HCEC 1CT (cell line): Measurements from ENCODE around the gene TMEM72.
A peak's percentile ranks its signal among the peaks of the same experiment; 100 is the strongest.
"Not testable (repeated sequence)": the region's sequence is repeated elsewhere in the genome, so short reads cannot be mapped to it uniquely, and the experiment has no call there.

Source experiments
- DNase-seq: peaks from one replicate; pipeline ENCODE4 v3.0.0-alpha.2; 2017

Gene TMEM72

GRCh38 chr10:44911081-44911540 is at the start of gene TMEM72:
Gene TMEM72 (plus strand): TSS chr10:44911337. CDS start chr10:44911513, 176 bp downstream.
- DNase-seq: no peak

DNA sequence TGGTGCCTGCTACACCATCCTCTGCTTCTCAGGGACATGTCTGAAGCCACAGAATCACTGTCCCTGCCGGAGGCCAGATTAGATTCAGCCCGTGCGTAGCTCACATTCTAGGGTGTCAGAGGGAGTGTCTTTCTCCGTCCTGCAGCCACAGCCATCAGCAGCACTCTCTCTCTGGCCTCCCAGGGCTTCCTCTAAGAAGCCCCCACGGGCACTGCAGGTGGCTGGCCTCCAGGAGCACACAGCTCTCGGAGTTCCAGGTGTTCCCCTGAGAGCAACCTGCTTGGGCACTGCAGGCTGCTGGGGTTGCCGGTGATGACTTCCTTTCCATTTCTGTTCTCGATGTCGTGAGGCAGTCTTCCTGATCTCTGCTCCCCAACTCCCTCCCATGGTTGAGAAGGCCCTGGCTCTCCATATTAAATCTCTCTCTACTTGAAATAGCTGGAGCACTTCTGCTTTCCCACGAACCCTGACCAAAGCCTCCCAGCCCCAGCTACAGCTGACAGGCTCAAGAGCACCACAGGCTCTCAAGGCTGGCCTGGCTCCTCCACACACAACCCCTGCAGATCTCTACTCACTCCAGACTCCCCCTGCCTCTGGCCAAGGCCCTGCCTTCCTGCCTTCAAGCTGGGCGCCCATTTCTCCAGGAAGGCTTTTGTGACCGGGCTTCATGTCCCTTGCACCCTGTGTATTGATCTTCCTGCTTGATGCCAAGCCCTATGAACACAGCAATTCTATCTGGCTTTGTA is 49.0 kb upstream of the TMEM72 start:
- DNase-seq: no peak

- no peak for DNase-seq
Measured at GRCh38 chr10:44862924-44863323, 48.2 kb upstream of the TMEM72 start.

DNA sequence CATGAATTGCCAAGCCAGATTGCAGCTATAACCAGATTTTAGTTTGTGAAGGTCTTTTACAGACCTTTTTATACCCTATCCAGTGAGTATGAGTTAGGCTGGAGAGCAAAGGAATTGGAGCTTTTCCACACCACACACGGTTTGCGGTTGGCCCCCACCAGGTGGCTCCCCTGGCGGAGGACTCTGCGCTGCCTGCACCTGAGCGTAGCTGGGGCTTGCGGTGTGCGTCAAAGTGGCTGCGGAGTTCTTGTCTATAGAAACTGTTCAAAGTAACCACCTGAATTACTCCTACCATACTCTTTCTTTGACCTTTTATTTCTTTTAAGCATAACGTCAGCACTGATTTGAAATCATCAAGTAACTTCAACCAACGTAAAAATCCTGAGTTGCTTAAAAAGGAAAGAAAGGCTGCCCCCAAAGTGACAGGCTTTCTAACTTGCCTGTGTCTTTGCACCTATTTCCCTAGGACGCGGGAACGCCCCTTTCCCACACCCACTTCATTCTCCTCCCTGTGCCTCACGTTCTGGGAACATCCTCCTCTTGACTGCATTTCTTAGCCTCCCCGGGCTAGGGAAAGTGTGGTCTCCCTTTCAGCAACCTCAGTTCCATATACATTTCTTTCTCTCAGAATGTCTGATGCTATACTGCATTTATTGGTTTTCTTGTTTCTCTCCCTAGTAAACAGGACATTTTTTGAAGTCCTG is 47.6 kb upstream of the TMEM72 start:
- DNase-seq: no peak

- no peak for DNase-seq
Measured at GRCh38 chr10:44864051-44864450, 47.1 kb upstream of the TMEM72 start.

DNA sequence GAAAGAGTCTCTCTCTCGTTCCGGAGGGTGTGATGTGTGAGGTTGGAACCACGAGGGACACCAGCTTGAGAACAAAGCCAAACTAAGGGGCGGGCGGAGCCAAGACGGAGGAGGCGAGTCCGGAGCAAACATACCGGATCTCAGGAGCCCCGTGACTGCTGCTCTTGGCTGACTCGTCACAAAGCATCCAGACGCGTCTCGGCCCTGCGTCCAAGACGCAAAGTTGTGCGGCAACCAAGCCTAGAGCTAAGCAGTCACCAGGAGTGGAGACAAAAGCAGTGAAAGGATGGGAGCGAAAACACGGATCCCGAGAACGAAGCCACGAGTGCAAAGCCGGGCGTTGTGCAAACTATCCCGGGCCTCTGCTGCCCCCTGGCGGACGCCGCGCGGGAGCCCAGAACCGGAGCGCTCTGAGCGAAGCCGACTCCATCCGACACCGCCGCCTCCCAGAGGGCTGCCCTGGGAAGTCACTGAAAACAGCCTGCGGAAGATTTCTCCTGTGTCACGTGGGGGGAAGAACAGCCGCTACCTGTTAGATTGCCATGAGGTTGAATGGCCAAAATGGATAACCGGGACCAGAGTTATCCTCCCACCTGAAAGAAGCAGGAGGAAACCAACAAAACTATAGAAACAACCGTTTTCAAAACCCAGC is 46.4 kb upstream of the TMEM72 start:
- DNase-seq: peak; percentile 73

- no peak for DNase-seq
Measured at GRCh38 chr10:44865289-44865671, 45.9 kb upstream of the TMEM72 start.

DNA sequence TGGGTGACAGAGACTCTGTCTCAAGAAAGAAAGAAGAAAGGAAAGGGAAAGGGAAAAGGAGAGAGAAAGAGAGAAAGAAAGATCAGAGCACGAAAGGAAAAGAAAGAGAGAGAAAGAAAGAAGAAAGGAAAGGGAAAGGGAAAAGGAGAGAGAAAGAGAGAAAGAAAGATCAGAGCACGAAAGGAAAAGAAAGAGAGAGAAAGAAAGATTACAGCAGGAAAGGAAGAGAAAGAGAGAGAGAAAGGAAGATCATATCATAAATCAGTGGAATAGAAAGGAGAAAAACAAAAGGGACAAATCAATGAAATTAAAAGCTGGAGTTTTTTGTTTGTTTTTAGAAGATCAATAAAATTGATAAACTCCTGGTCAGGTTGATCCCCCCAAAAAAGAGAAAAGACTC is 44.8 kb upstream of the TMEM72 start:
- DNase-seq: not testable (repeated sequence)

GRCh38 chr10:44870031-44870430 is 41.1 kb upstream of the TMEM72 start:
- DNase-seq: no peak

DNA sequence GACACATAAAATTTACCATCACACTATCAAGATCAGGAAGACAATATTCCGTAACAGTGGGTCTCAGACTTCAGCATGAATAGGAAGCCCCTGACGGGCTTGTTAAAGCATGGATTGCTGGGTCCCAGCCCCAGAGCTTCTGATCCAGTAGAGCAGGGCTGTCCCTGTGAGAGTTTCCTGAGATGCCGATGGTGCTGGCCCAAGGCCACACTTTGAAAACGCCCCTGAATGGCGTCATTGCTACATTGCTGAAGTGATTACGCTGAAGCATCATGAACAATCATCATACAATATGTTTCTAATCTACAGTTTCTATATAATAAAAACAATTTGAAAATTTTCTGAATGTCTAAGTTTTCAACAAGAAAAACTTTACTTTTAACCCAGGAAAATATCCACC is 38.0 kb upstream of the TMEM72 start:
- no peak for DNase-seq

DNA sequence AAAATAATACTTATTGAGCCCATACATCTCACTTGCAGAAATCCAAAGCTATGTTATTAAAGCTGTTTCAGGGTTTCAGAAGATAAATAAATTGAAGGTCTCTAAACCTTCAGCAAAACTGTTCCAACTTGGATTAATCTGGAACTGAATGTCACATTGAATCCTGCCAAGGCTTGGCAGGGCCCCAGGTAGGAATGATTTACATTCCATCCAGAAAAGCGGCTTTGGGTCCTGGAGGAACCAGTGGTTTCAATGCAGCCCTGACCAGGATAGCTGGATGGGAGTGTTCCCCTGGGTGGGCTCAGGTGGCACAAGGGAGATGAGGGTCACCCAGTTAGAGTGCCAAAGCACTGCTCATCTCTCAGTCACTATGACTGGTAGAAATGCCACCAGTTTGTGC is 37.0 kb upstream of the TMEM72 start:
- no peak for DNase-seq

- peak; percentile 65 for DNase-seq
Measured at GRCh38 chr10:44878706-44879530, 32.2 kb upstream of the TMEM72 start.

- no peak for DNase-seq
Measured at GRCh38 chr10:44879531-44879899, 31.6 kb upstream of the TMEM72 start.

- no peak for DNase-seq
Measured at GRCh38 chr10:44880090-44880715, 30.9 kb upstream of the TMEM72 start.

- no peak for DNase-seq
Measured at GRCh38 chr10:44881649-44882048, 29.5 kb upstream of the TMEM72 start.

GRCh38 chr10:44882166-44882720 is 28.9 kb upstream of the TMEM72 start:
- DNase-seq: no peak

DNA sequence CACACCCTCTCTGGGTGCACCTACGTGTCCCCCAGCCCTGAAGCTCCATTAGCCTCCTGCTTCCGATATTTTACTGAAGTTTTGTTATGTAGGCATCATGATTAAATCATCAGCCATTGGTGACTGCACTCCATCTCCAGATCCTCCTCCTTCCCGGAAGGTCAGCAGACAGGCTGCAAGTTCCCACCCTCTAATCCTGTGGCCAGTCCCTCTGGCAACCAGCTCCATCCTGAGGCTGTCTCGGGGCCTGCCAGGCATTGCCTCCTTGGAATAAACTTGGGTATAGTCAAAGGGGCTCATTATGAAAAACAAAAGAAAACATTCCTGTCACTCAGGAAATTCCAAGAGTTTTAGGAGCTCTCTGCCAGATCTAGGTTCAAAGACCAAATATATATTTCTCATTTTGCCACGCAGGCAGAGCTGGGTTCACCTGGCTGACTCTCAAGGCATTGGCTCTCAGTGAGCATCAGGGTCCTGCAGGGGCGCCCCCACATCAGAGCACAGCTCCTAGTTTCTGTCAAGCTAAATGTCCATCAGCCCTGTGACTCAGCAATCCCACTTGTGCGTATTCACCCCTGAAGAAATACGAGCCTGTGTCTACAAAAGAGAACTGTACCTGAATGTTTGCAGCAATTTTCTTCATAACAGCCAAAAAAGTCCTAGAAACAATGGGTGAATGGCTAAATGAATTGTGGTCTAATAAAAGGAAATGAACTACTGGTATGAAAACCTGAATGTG is 27.4 kb upstream of the TMEM72 start:
- no peak for DNase-seq

- DNase-seq: no peak
Measured at GRCh38 chr10:44885710-44886109, 25.4 kb upstream of the TMEM72 start.

DNA sequence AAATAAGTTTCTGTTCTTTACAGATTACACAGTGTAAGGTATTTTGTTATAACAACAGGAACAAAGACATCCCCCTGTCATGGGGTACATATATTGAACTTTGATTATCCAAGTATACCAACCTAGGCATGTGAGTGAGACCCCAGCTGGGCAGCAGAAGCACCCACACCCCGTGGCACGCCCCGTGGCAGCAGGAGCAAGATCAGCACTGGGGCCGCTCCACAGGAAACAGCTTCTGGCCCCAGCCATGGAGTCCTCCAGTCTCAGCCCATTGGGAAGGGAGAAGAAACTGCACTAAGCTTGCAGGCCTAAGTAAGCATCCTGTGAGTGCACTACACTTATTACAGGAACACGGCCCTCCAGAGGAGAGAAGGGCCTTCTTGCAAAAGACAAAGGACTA is 24.2 kb upstream of the TMEM72 start:
- no peak for DNase-seq

DNA sequence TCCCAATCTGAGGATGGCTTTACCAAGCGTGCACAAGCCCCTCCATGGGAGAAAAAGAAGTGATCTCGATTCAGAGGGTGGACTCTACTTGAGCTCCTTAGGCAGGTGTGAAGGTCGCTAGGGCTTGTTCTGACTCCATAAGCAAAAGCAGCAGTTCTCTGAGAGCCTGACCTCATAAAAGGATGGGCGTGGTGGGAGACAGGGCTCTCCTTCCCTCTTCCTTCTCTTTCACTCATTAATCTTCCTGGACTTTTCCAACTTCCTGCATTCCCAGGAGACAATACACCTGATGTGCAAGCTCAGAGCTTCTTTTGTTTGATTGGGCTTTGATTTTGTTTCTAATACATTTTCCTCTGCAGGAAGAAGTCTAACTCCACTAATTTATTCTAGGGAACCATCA is 22.3 kb upstream of the TMEM72 start:
- DNase-seq: no peak

- DNase-seq: no peak
Measured at GRCh38 chr10:44889834-44890233, 21.3 kb upstream of the TMEM72 start.
